GM12874 (cell line): ENCODE measurements around the gene CENPB.

Source experiments
- CTCF ChIP-seq: IDR thresholded peaks from 2 replicates; pipeline ENCODE4 v1.5.1; 2011; ENCODE audit warnings: low read depth, mild to moderate bottlenecking, control low read depth, low read length, moderate library complexity; ENCODE audit not compliant: insufficient read depth

CENPB gene

GRCh38 chr20:3748073-3748472 is 38.5 kb downstream of the CENPB start:
- no peak for TF ChIP-seq CTCF

- TF ChIP-seq CTCF, result no peak
Observed at GRCh38 chr20:3747471-3747870, 39.1 kb downstream of the CENPB start.

- TF ChIP-seq CTCF, result no peak
Observed at GRCh38 chr20:3745686-3746173, 40.8 kb downstream of the CENPB start.

- TF ChIP-seq CTCF, result no peak
Observed at GRCh38 chr20:3744806-3745685, 41.5 kb downstream of the CENPB start.

GRCh38 chr20:3744037-3744436 is 42.5 kb downstream of the CENPB start:
- no peak for TF ChIP-seq CTCF

GRCh38 chr20:3743251-3743650 is 43.3 kb downstream of the CENPB start:
- no peak for TF ChIP-seq CTCF

GRCh38 chr20:3741836-3742458 is 44.6 kb downstream of the CENPB start:
- TF ChIP-seq CTCF, result no peak
